Neural progenitor cell (in vitro differentiated cells): Measurements from ENCODE around the gene DNM2.

ENCODE experiments used
- EZH2phosphoT487 ChIP-seq: fragments of 200-600 bp; sonication (generic); IDR thresholded peaks from 2 replicates; pipeline ENCODE4 v1.6.1; 2017; ENCODE audit warnings: antibody characterized with exemption
- TF ChIP-seq, protein P1 (sequence below): fragments of 200-600 bp; sonication (generic); IDR thresholded peaks from 2 replicates; pipeline ENCODE4 v1.5.1; 2017; ENCODE audit warnings: antibody characterized with exemption, mild to moderate bottlenecking

DNA sequence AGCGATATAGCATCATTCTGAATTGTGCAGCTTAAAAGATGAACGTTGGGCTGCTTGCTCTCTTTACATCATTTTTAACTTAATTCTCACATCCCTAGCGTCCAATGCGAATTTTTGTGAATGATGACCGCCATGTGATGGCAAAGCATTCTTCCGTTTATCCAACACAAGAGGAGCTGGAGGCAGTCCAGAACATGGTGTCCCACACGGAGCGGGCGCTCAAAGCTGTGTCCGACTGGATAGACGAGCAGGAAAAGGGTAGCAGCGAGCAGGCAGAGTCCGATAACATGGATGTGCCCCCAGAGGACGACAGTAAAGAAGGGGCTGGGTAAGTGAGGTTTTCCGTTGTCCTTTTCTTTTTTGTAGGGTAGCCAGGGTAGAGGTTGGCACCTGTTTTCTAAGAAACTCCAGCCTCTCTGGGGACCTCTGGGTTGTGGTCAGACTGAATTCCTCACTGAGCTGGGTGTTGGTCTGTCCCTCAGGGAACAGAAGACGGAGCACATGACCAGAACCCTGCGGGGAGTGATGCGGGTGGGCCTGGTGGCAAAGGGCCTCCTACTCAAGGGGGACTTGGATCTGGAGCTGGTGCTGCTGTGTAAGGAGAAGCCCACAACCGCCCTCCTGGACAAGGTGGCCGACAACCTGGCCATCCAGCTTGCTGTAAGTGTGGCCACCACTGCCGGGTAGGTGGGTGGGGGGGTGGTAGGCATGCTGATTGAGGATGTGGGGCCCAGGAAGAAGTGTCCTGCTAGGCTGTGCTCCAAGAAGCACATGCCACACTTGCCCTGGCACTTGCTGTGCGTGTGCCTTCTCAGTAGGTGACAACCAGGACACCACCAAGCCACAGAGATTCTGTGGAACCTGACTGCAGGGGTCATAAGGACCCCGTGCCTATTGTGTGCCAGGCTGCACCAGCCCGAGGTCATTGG is 46.7 kb upstream of the DNM2 start:
- TF ChIP-seq EZH2phosphoT487 = no peak
- TF ChIP-seq, protein P1, sequence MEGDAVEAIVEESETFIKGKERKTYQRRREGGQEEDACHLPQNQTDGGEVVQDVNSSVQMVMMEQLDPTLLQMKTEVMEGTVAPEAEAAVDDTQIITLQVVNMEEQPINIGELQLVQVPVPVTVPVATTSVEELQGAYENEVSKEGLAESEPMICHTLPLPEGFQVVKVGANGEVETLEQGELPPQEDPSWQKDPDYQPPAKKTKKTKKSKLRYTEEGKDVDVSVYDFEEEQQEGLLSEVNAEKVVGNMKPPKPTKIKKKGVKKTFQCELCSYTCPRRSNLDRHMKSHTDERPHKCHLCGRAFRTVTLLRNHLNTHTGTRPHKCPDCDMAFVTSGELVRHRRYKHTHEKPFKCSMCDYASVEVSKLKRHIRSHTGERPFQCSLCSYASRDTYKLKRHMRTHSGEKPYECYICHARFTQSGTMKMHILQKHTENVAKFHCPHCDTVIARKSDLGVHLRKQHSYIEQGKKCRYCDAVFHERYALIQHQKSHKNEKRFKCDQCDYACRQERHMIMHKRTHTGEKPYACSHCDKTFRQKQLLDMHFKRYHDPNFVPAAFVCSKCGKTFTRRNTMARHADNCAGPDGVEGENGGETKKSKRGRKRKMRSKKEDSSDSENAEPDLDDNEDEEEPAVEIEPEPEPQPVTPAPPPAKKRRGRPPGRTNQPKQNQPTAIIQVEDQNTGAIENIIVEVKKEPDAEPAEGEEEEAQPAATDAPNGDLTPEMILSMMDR = no peak
